ENCODE data around the gene P3R3URF.

The P3R3URF gene

DNA sequence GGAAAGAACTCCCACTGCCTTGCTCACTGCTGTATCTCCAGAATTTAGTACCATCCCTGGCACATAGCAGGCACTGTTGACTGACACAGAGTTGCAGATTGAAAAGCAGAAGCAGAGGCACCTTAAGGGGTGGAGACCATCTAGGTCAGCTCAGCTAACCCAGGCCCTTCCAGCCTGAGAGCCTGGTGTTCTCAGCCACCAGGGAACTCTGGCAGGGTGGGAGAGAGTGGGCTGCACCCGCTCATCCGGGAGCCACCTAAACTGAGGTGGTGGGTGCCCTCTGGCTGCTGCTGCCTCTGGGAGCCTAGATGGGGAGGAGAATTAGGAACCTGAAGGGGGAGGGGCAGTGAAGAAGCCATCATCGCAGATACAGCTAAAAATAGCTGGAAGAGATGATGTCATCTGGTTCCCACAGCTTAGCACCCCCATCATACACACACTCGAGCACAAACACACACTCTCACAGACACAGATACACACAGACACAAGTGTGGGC, 2.9 kb downstream of the P3R3URF start:
- no peaks in the 10 kb centered on the region; the same call in 1 of the 2 replicates for H3K4me1 ChIP-seq (ENCODE audit: control insufficient read depth, insufficient read depth, low read length)
- ChIA-PET POLR2A (interaction anchor here (1.0 kb wide), 1 partner anchor 42 kb away, joined by 6 read pairs; the partner anchor contains the start of gene PIK3R3), CTCF (interaction anchor here (1.2 to 2.3 kb wide), 4 partner anchors 8 to 137 kb away, joined by 3 to 12 read pairs (median 6); partner anchors contain the start of gene PIK3R3)
- H3K9me3 ChIP-seq (ENCODE audit: control insufficient read depth, insufficient read depth, low read depth, low read length) = no peaks in the 10 kb centered on the region
- H3K27ac ChIP-seq (ENCODE audit: extremely low read depth, low read depth, low read length) = no peak overlapping the region
- H3K4me3 ChIP-seq (ENCODE audit: low read depth, low read length) = no peak overlapping the region
- H3K36me3 ChIP-seq (ENCODE audit: control insufficient read depth in 2 of 2, insufficient read depth in 1 of 2, low read length in 2 of 2) = no peaks in the 10 kb centered on the region
- TF ChIP-seq, protein P1, sequence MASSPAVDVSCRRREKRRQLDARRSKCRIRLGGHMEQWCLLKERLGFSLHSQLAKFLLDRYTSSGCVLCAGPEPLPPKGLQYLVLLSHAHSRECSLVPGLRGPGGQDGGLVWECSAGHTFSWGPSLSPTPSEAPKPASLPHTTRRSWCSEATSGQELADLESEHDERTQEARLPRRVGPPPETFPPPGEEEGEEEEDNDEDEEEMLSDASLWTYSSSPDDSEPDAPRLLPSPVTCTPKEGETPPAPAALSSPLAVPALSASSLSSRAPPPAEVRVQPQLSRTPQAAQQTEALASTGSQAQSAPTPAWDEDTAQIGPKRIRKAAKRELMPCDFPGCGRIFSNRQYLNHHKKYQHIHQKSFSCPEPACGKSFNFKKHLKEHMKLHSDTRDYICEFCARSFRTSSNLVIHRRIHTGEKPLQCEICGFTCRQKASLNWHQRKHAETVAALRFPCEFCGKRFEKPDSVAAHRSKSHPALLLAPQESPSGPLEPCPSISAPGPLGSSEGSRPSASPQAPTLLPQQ (tag by site-specific recombination; IDR thresholded peaks at IDR 0.05) = peak; percentile 52; the same call in 1 of the 2 replicates
- TF ChIP-seq, protein P2, sequence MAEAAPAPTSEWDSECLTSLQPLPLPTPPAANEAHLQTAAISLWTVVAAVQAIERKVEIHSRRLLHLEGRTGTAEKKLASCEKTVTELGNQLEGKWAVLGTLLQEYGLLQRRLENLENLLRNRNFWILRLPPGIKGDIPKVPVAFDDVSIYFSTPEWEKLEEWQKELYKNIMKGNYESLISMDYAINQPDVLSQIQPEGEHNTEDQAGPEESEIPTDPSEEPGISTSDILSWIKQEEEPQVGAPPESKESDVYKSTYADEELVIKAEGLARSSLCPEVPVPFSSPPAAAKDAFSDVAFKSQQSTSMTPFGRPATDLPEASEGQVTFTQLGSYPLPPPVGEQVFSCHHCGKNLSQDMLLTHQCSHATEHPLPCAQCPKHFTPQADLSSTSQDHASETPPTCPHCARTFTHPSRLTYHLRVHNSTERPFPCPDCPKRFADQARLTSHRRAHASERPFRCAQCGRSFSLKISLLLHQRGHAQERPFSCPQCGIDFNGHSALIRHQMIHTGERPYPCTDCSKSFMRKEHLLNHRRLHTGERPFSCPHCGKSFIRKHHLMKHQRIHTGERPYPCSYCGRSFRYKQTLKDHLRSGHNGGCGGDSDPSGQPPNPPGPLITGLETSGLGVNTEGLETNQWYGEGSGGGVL (tag by site-specific recombination; IDR thresholded peaks at IDR 0.05) = peak; percentile 65
- peak; percentile 39; the same call in 1 of the 2 replicates for TF ChIP-seq ZEB2 (tag by site-specific recombination; IDR thresholded peaks at IDR 0.05)
- TF ChIP-seq ZNF157 (tag by site-specific recombination; IDR thresholded peaks at IDR 0.05) = no peak
- TF ChIP-seq KLF10 (tag by site-specific recombination; IDR thresholded peaks at IDR 0.05) = no peak
- TF ChIP-seq SCRT1 (tag by site-specific recombination; IDR thresholded peaks at IDR 0.05; ENCODE audit: borderline replicate concordance) = no peak
- no peak for TF ChIP-seq ZNF416 (tag by site-specific recombination; IDR thresholded peaks at IDR 0.05)
- TF ChIP-seq ZNF776 (tag by site-specific recombination; IDR thresholded peaks at IDR 0.05; ENCODE audit: borderline replicate concordance) = no peak
- TF ChIP-seq, protein P3, sequence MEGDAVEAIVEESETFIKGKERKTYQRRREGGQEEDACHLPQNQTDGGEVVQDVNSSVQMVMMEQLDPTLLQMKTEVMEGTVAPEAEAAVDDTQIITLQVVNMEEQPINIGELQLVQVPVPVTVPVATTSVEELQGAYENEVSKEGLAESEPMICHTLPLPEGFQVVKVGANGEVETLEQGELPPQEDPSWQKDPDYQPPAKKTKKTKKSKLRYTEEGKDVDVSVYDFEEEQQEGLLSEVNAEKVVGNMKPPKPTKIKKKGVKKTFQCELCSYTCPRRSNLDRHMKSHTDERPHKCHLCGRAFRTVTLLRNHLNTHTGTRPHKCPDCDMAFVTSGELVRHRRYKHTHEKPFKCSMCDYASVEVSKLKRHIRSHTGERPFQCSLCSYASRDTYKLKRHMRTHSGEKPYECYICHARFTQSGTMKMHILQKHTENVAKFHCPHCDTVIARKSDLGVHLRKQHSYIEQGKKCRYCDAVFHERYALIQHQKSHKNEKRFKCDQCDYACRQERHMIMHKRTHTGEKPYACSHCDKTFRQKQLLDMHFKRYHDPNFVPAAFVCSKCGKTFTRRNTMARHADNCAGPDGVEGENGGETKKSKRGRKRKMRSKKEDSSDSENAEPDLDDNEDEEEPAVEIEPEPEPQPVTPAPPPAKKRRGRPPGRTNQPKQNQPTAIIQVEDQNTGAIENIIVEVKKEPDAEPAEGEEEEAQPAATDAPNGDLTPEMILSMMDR (tag by site-specific recombination; IDR thresholded peaks at IDR 0.05) = peak; percentile 57; the same call in 1 of the 2 replicates
- no peak for TF ChIP-seq ZNF701 (tag by site-specific recombination; IDR thresholded peaks at IDR 0.05)
- TF ChIP-seq, protein P4, sequence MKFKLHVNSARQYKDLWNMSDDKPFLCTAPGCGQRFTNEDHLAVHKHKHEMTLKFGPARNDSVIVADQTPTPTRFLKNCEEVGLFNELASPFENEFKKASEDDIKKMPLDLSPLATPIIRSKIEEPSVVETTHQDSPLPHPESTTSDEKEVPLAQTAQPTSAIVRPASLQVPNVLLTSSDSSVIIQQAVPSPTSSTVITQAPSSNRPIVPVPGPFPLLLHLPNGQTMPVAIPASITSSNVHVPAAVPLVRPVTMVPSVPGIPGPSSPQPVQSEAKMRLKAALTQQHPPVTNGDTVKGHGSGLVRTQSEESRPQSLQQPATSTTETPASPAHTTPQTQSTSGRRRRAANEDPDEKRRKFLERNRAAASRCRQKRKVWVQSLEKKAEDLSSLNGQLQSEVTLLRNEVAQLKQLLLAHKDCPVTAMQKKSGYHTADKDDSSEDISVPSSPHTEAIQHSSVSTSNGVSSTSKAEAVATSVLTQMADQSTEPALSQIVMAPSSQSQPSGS (tag by site-specific recombination; IDR thresholded peaks at IDR 0.05; ENCODE audit: low read depth) = peak; percentile 95
- no peak for TF ChIP-seq ZNF654 (tag by site-specific recombination; IDR thresholded peaks at IDR 0.05; ENCODE audit: low read depth)
- no peak for TF ChIP-seq ZNF830 (tag by site-specific recombination; IDR thresholded peaks at IDR 0.05; ENCODE audit: low read depth)
- TF ChIP-seq ZNF266 (tag by site-specific recombination; IDR thresholded peaks at IDR 0.05; ENCODE audit: low read depth) = no peak
- TF ChIP-seq ZNF16 (tag by site-specific recombination; IDR thresholded peaks at IDR 0.05; ENCODE audit: low read depth) = no peak
- peak; percentile 53 for TF ChIP-seq ZFHX2 (tag by site-specific recombination; conservative IDR thresholded peaks at IDR 0.05)
- TF ChIP-seq, protein P5, sequence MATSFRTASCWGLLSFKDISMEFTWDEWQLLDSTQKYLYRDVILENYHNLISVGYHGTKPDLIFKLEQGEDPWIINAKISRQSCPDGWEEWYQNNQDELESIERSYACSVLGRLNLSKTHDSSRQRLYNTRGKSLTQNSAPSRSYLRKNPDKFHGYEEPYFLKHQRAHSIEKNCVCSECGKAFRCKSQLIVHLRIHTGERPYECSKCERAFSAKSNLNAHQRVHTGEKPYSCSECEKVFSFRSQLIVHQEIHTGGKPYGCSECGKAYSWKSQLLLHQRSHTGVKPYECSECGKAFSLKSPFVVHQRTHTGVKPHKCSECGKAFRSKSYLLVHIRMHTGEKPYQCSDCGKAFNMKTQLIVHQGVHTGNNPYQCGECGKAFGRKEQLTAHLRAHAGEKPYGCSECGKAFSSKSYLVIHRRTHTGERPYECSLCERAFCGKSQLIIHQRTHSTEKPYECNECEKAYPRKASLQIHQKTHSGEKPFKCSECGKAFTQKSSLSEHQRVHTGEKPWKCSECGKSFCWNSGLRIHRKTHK (tag by site-specific recombination; IDR thresholded peaks at IDR 0.05) = no peak
- TF ChIP-seq, protein P6, sequence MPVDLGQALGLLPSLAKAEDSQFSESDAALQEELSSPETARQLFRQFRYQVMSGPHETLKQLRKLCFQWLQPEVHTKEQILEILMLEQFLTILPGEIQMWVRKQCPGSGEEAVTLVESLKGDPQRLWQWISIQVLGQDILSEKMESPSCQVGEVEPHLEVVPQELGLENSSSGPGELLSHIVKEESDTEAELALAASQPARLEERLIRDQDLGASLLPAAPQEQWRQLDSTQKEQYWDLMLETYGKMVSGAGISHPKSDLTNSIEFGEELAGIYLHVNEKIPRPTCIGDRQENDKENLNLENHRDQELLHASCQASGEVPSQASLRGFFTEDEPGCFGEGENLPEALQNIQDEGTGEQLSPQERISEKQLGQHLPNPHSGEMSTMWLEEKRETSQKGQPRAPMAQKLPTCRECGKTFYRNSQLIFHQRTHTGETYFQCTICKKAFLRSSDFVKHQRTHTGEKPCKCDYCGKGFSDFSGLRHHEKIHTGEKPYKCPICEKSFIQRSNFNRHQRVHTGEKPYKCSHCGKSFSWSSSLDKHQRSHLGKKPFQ (tag by site-specific recombination; IDR thresholded peaks at IDR 0.05) = no peak
- TF ChIP-seq, protein P7, sequence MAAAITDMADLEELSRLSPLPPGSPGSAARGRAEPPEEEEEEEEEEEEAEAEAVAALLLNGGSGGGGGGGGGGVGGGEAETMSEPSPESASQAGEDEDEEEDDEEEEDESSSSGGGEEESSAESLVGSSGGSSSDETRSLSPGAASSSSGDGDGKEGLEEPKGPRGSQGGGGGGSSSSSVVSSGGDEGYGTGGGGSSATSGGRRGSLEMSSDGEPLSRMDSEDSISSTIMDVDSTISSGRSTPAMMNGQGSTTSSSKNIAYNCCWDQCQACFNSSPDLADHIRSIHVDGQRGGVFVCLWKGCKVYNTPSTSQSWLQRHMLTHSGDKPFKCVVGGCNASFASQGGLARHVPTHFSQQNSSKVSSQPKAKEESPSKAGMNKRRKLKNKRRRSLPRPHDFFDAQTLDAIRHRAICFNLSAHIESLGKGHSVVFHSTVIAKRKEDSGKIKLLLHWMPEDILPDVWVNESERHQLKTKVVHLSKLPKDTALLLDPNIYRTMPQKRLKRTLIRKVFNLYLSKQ (tag by site-specific recombination; IDR thresholded peaks at IDR 0.05; ENCODE audit: borderline replicate concordance) = no peak
- TF ChIP-seq SP3 (tag by site-specific recombination; IDR thresholded peaks at IDR 0.05) = no peak
- TF ChIP-seq, protein P8, sequence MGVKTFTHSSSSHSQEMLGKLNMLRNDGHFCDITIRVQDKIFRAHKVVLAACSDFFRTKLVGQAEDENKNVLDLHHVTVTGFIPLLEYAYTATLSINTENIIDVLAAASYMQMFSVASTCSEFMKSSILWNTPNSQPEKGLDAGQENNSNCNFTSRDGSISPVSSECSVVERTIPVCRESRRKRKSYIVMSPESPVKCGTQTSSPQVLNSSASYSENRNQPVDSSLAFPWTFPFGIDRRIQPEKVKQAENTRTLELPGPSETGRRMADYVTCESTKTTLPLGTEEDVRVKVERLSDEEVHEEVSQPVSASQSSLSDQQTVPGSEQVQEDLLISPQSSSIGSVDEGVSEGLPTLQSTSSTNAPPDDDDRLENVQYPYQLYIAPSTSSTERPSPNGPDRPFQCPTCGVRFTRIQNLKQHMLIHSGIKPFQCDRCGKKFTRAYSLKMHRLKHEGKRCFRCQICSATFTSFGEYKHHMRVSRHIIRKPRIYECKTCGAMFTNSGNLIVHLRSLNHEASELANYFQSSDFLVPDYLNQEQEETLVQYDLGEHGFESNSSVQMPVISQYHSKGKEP (tag by site-specific recombination; IDR thresholded peaks at IDR 0.05) = no peak
- peak; percentile 64; the same call in 1 of the 2 replicates for TF ChIP-seq ZNF629 (tag by site-specific recombination; IDR thresholded peaks at IDR 0.05)
- no peak for TF ChIP-seq OVOL3 (tag by site-specific recombination; IDR thresholded peaks at IDR 0.05)
